ENCODE data around the gene GABRB3. TPM values are rescaled to one million over a fixed set of nuclear protein-coding genes. Genes with fewer than 3 reads are reported as not detected.

GABRB3 gene
- polyA plus RNA-seq, 2 donors: 0.08 to 0.45 TPM

- WGBS, 2 donors: 50 to 65% methylated on average over 8 of the region's 8 CpGs
- Histone ChIP-seq H3K27me3 (ENCODE audit: control insufficient read depth in 1 of 2, insufficient read depth in 2 of 2, low read length in 2 of 2) (no peaks in the 10 kb centered on the region), H3K27ac (ENCODE audit: low read depth in 2 of 2, low read length in 1 of 2) (no peak overlapping the region), H3K36me3 (ENCODE audit: control insufficient read depth in 2 of 2, insufficient read depth in 2 of 2, low read length in 1 of 2) (no peaks in the 10 kb centered on the region), H3K4me3 (ENCODE audit: low read depth in 1 of 2, low read length in 2 of 2) (no peak overlapping the region), H3K4me1 (ENCODE audit: control insufficient read depth in 2 of 2, insufficient read depth in 2 of 2, low read length in 1 of 2) (no peaks in the 10 kb centered on the region), H3K9me3 (ENCODE audit: control insufficient read depth in 2 of 2, insufficient read depth in 1 of 2, low read depth in 1 of 2, low read length in 1 of 2) (peaks cover 5 to 6% of the 10 kb centered on the region in 2 donors)
Measured at GRCh38 chr15:26521130-26521529, 251.7 kb downstream of the GABRB3 start.

- Histone ChIP-seq H3K4me3 (ENCODE audit: low read depth in 1 of 2, low read length in 2 of 2) (no peak overlapping the region), H3K27me3 (ENCODE audit: control insufficient read depth in 1 of 2, insufficient read depth in 2 of 2, low read length in 2 of 2) (no peaks in the 10 kb centered on the region), H3K36me3 (ENCODE audit: control insufficient read depth in 2 of 2, insufficient read depth in 2 of 2, low read length in 1 of 2) (no peaks in the 10 kb centered on the region), H3K4me1 (ENCODE audit: control insufficient read depth in 2 of 2, insufficient read depth in 2 of 2, low read length in 1 of 2) (no peaks in the 10 kb centered on the region), H3K9me3 (ENCODE audit: control insufficient read depth in 2 of 2, insufficient read depth in 1 of 2, low read depth in 1 of 2, low read length in 1 of 2) (peaks cover 5 to 7% of the 10 kb centered on the region in 2 donors), H3K27ac (ENCODE audit: low read depth in 2 of 2, low read length in 1 of 2) (no peak overlapping the region)
- WGBS, 2 donors: 87 to 88% methylated on average over 6 of the region's 6 CpGs
Measured at GRCh38 chr15:26518885-26519284, 254.0 kb downstream of the GABRB3 start.

DNA sequence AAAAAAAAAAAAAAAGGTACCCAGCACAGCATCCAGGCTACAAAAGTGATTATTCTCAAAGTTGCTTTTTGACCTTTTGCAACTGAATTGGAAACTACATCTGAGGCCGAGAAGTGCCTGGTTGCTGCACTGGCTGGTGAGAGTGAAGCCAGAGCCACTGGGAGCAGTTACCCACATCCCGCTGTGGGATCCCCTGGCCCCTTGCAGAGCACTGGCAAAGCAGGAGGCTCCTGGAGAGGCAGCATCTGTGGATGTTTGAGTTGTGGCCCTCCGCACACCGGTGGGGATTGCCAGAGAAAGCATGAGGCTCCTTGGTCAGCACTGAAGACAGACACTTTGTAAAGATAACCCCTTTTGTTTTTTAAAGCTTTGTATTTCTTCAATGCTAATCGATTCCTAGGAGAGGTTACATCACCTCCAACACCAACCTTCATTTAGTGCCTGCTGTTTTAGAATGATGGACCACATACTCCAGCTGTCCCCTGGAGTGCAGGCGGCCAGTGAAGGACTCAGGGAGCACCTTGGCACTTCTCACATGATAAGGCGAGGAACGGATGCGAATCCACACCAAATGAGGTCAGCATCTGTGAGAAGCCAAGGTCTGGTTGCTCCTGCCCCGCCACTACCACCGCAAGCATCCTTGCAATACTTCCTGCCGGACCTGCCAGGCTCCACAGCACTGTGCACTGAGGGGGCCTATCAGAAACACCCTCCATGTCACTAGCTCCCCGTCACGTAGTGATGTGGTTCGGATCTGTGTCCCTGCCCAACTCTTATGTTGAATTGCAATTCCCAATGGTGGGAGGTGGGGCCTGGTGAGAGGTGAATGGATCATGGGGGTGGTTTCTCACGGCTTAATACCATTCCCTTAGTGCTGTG lies 256.5 kb downstream of the GABRB3 start:
- H3K4me3 ChIP-seq (ENCODE audit: low read depth in 1 of 2, low read length in 2 of 2): no peak overlapping the region
- 81 to 83% methylated on average over 16 of the region's 16 CpGs for whole genome bisulfite sequencing, 2 donors
- no peaks in the 10 kb centered on the region for H3K27me3 ChIP-seq (ENCODE audit: control insufficient read depth in 1 of 2, insufficient read depth in 2 of 2, low read length in 2 of 2)

GRCh38 chr15:26504009-26504408 lies 268.9 kb downstream of the GABRB3 start:
- Histone ChIP-seq H3K36me3 (ENCODE audit: control insufficient read depth in 2 of 2, insufficient read depth in 2 of 2, low read length in 1 of 2) (no peaks in the 10 kb centered on the region), H3K9me3 (ENCODE audit: control insufficient read depth in 2 of 2, insufficient read depth in 1 of 2, low read depth in 1 of 2, low read length in 1 of 2) (peaks cover 0 to 3% of the 10 kb centered on the region in 2 donors), H3K27ac (ENCODE audit: low read depth in 2 of 2, low read length in 1 of 2) (no peak overlapping the region), H3K27me3 (ENCODE audit: control insufficient read depth in 1 of 2, insufficient read depth in 2 of 2, low read length in 2 of 2) (no peaks in the 10 kb centered on the region), H3K4me1 (ENCODE audit: control insufficient read depth in 2 of 2, insufficient read depth in 2 of 2, low read length in 1 of 2) (no peaks in the 10 kb centered on the region), H3K4me3 (ENCODE audit: low read depth in 1 of 2, low read length in 2 of 2) (no peak overlapping the region)

More for the DNA sequence above, 256.5 kb downstream of the GABRB3 start:
- no peaks in the 10 kb centered on the region for H3K4me1 ChIP-seq (ENCODE audit: control insufficient read depth in 2 of 2, insufficient read depth in 2 of 2, low read length in 1 of 2)
- H3K27ac ChIP-seq (ENCODE audit: low read depth in 2 of 2, low read length in 1 of 2): no peak overlapping the region
- peaks cover 8 to 11% of the 10 kb centered on the region in 2 donors for H3K9me3 ChIP-seq (ENCODE audit: control insufficient read depth in 2 of 2, insufficient read depth in 1 of 2, low read depth in 1 of 2, low read length in 1 of 2)
- H3K36me3 ChIP-seq (ENCODE audit: control insufficient read depth in 2 of 2, insufficient read depth in 2 of 2, low read length in 1 of 2): no peaks in the 10 kb centered on the region

Other genes starting within 250 kb of the GABRB3 start
- under 1 TPM; 0.14 to 0.20 TPM for gene GABRA5, start 94.0 kb upstream of the GABRB3 start, polyA plus RNA-seq
- gene GABRG3, start 198.1 kb upstream of the GABRB3 start, polyA plus RNA-seq: not detected